Liver (tissue), 9 donors: Measurements from ENCODE around the gene BNC2. TPM values are rescaled to one million over a fixed set of nuclear protein-coding genes. Genes with fewer than 3 reads are reported as not detected.

Experiments used
- DNase-seq: peaks from one replicate; pipeline ENCODE4 v3.0.0-alpha.2; 2017; ENCODE audit warnings: low spot score
- H3K27ac ChIP-seq, 2 donors: one replicate each; pipeline ENCODE4 v1.7.0; 2013; ENCODE audit warnings: inconsistent platforms in 2 of 2, low read length in 2 of 2, control low read depth in 1 of 2, low read depth in 1 of 2, mild to moderate bottlenecking in 1 of 2
- H3K27me3 ChIP-seq, 4 donors: one replicate each; pipeline versions ENCODE4 v1.6.1 to v1.7.0; 2013; ENCODE audit warnings: low read length in 3 of 4, inconsistent platforms in 1 of 4, mild to moderate bottlenecking in 1 of 4, moderate library complexity in 1 of 4; ENCODE audit not compliant: control insufficient read depth in 4 of 4, insufficient read depth in 4 of 4
- H3K36me3 ChIP-seq, 4 donors: one replicate each; pipeline versions ENCODE4 v1.6.1 to v1.7.0; 2013; ENCODE audit warnings: low read length in 3 of 4, mild to moderate bottlenecking in 3 of 4, low read depth in 1 of 4, moderate library complexity in 1 of 4; ENCODE audit not compliant: control insufficient read depth in 4 of 4, insufficient read depth in 3 of 4
- H3K4me1 ChIP-seq, 4 donors: one replicate each; pipeline versions ENCODE4 v1.6.1 to v1.7.0; 2013; ENCODE audit warnings: low read length in 3 of 4, mild to moderate bottlenecking in 3 of 4, moderate library complexity in 1 of 4; ENCODE audit not compliant: control insufficient read depth in 4 of 4, insufficient read depth in 4 of 4
- H3K4me3 ChIP-seq, 3 donors: one replicate each; pipeline versions ENCODE4 v1.6.1 to v1.7.0; 2013; ENCODE audit warnings: low read length in 3 of 3, control low read depth in 1 of 3, low read depth in 1 of 3, mild to moderate bottlenecking in 1 of 3
- H3K9ac ChIP-seq, 2 donors: one replicate each; pipeline ENCODE4 v1.7.0; 2013; ENCODE audit warnings: low read length in 2 of 2, mild to moderate bottlenecking in 2 of 2, moderate library complexity in 2 of 2, control low read depth in 1 of 2, low read depth in 1 of 2
- H3K9me3 ChIP-seq, 4 donors: one replicate each; pipeline versions ENCODE4 v1.6.1 to v1.7.0; 2013; ENCODE audit warnings: low read length in 3 of 4; ENCODE audit not compliant: control insufficient read depth in 4 of 4
- ATF3 ChIP-seq: IDR thresholded peaks from 2 replicates; pipeline ENCODE4 v1.6.1; 2016; ENCODE audit warnings: antibody characterized with exemption
- CTCF ChIP-seq: fragments of 150-350 bp; IDR thresholded peaks from 2 replicates; pipeline ENCODE4 v1.5.1; 2017; ENCODE audit warnings: improper control_type of control experiment, low read depth, low read length; ENCODE audit not compliant: missing input control
- EGR1 ChIP-seq, 2 donors: IDR thresholded peaks; 2 replicates each; pipeline ENCODE4 v1.6.1; 2016 to 2018; ENCODE audit warnings: antibody characterized with exemption in 2 of 2, low read depth in 2 of 2
- FOXA1 ChIP-seq: IDR thresholded peaks from 2 replicates; pipeline ENCODE4 v1.6.1; 2016; ENCODE audit warnings: antibody characterized with exemption
- FOXA2 ChIP-seq: IDR thresholded peaks from 2 replicates; pipeline ENCODE4 v1.6.1; 2016; ENCODE audit warnings: antibody characterized with exemption
- HNF4A ChIP-seq, 2 donors: conservative IDR thresholded peaks; 2 replicates each; pipeline ENCODE4 v1.6.1; 2016; ENCODE audit warnings: antibody characterized with exemption in 2 of 2, mild to moderate bottlenecking in 2 of 2
- HNF4G ChIP-seq: IDR thresholded peaks from 2 replicates; pipeline ENCODE4 v1.6.1; 2016; ENCODE audit warnings: antibody characterized with exemption
- JUND ChIP-seq, 2 donors: IDR thresholded peaks; 2 replicates each; pipeline ENCODE4 v1.6.1; 2016; ENCODE audit warnings: antibody characterized with exemption in 2 of 2
- MAX ChIP-seq: IDR thresholded peaks from 2 replicates; pipeline ENCODE4 v1.6.1; 2016; ENCODE audit warnings: antibody characterized with exemption
- RAD21 ChIP-seq, 2 donors: IDR thresholded peaks; 2 replicates each; pipeline ENCODE4 v1.6.1; 2016; ENCODE audit warnings: antibody characterized with exemption in 2 of 2, mild to moderate bottlenecking in 2 of 2
- REST ChIP-seq: IDR thresholded peaks from 2 replicates; pipeline ENCODE4 v1.6.1; 2016; ENCODE audit warnings: antibody characterized with exemption, mild to moderate bottlenecking
- RXRA ChIP-seq, 2 donors: IDR thresholded peaks; 2 replicates each; pipeline ENCODE4 v1.6.1; 2017 to 2018; ENCODE audit warnings: antibody characterized with exemption in 2 of 2, mild to moderate bottlenecking in 1 of 2
- SP1 ChIP-seq: IDR thresholded peaks from 2 replicates; pipeline ENCODE4 v1.6.1; 2018; ENCODE audit warnings: antibody characterized with exemption, mild to moderate bottlenecking
- YY1 ChIP-seq: IDR thresholded peaks from 2 replicates; pipeline ENCODE4 v1.6.1; 2016; ENCODE audit warnings: antibody characterized with exemption, mild to moderate bottlenecking
- WGBS: extraction: QIAGEN DNeasy Blood & Tissue Kit; methylation state at CpG from one replicate; pipeline ENCODE4 v1.1.7; 2013; 5-methylcytosine and 5-hydroxymethylcytosine counted together
- polyA plus RNA-seq, 2 donors: library from polyadenylated mRNA; stranded (reverse) in 1 of 2; unstranded in 1 of 2; fragments of 200-250 nt in 1 of 2; fragments of >200 nt in 1 of 2; fragmentation: Nextera tagmentation in 1 of 2; extraction: Ambion mirVana in 1 of 2; gene quantifications; one replicate each; pipeline versions ENCODE4 v1.2.1 to v1.2.3, GENCODE V29; 2013 to 2015
- total RNA-seq, 2 donors: library from RNA; depleted of rRNA; stranded (reverse); fragments of >200 nt; gene quantifications; one replicate each; pipeline ENCODE4 v1.2.3, GENCODE V29; 2014
- donor health status: healthy.
- donor health status: healthy.
- donor health status: healthy.
- donor health status: healthy.
- donor health status: healthy.

The BNC2 gene
- total and polyA plus RNA-seq, 4 donors: 0.07 to 0.67 (median 0.08) TPM

- Histone ChIP-seq H3K27me3 (no peaks in the 10 kb centered on the region), H3K4me3 (no peak overlapping the region), H3K27ac (no peak overlapping the region), H3K9me3 (no peaks in the 10 kb centered on the region), H3K36me3 (no peaks in the 10 kb centered on the region), H3K4me1 (peaks cover 0 to 16% (median 6%) of the 10 kb centered on the region in 4 donors), H3K9ac (no peak overlapping the region)
- no peak for DNase-seq
- TF ChIP-seq EGR1 (IDR thresholded peaks at IDR 0.05; ENCODE audit: low read depth in 2 of 2) (no peak), RAD21 (IDR thresholded peaks at IDR 0.05) (peak in 1 of 2 donors; percentile 18)
- 67% methylated on average over 11 of the region's 11 CpGs for WGBS
Measured at GRCh38 chr9:16575142-16575985, 295.1 kb downstream of the BNC2 start.

GRCh38 chr9:16572005-16572734 lies 298.3 kb downstream of the BNC2 start:
- TF ChIP-seq SP1 (peak; percentile 14), REST (no peak), MAX (no peak), FOXA1 (no peak), FOXA2 (no peak), RAD21 (IDR thresholded peaks at IDR 0.05) (no peak), ATF3 (no peak), RXRA (IDR thresholded peaks at IDR 0.05) (peak in 1 of 2 donors; percentile 14), HNF4A (conservative IDR thresholded peaks at IDR 0.05) (peak in 1 of 2 donors; percentile 22), CTCF (no peak), YY1 (no peak), HNF4G (no peak), JUND (IDR thresholded peaks at IDR 0.05) (no peak)
- H3K36me3 ChIP-seq: no peaks in the 10 kb centered on the region
- peak overlapping the region; percentile 50 to 74 for H3K27ac ChIP-seq
- no peaks in the 10 kb centered on the region for H3K27me3 ChIP-seq
- peak overlapping the region in 2 of 3 donors; percentile 26 to 35 for H3K4me3 ChIP-seq
- H3K4me1 ChIP-seq: peaks cover 0 to 16% (median 6%) of the 10 kb centered on the region in 4 donors
- WGBS: 40% methylated on average over 5 of the region's 5 CpGs
- H3K9me3 ChIP-seq: no peaks in the 10 kb centered on the region
- no peak for DNase-seq
- peak overlapping the region in 1 of 2 donors; percentile 53 for H3K9ac ChIP-seq
